ENCODE data around the gene ANKRD16.

Gene ANKRD16

DNA sequence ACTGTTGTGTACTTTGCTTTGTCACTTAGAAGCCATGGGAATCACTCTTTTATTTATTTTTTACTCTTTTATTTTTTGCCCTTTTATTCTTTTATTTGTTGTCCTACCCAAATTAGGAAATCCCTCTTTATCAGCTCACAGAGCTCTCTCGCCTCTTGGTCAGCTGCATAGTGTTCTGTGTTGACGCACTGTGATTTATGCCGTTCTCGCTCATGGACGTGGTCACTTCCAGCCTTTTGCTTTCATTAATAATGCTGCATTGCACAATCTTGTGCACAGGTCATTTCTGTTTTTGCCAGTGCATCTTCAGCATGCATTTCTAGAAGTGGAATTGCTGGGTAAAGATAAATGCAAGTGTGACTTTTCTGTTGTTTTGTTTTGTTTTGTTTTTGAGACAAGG is 42.7 kb upstream of the ANKRD16 start:
- TF ChIP-seq SIN3A (IDR thresholded peaks at IDR 0.05; ENCODE audit: borderline replicate concordance, insufficient read depth, low read length), result no peak

DNA sequence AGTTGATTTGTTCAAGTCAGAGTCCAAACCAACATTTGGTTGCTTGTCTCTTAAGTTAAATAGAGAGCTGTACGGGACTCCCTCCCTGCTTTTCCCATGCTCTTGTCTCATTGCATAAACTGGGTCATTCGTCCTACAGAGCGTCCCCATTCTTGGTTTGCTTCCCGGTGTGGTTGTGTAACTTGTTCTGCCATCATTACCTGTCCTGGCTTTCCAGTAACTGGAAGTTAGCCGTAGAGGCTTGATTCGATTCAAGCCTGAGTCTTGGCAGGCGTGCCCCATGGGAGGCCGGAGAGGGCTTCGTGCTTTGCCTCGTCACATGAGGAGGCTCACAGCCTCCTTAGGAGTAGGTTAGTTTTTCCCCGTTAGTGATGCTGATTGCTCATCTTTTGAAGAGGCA is 40.6 kb upstream of the ANKRD16 start:
- no peak for TF ChIP-seq TAF1 (IDR thresholded peaks at IDR 0.05; ENCODE audit: borderline replicate concordance, insufficient read depth, low read length)
- TF ChIP-seq SIN3A (IDR thresholded peaks at IDR 0.05; ENCODE audit: borderline replicate concordance, insufficient read depth, low read length), result no peak
- TF ChIP-seq, protein P1, sequence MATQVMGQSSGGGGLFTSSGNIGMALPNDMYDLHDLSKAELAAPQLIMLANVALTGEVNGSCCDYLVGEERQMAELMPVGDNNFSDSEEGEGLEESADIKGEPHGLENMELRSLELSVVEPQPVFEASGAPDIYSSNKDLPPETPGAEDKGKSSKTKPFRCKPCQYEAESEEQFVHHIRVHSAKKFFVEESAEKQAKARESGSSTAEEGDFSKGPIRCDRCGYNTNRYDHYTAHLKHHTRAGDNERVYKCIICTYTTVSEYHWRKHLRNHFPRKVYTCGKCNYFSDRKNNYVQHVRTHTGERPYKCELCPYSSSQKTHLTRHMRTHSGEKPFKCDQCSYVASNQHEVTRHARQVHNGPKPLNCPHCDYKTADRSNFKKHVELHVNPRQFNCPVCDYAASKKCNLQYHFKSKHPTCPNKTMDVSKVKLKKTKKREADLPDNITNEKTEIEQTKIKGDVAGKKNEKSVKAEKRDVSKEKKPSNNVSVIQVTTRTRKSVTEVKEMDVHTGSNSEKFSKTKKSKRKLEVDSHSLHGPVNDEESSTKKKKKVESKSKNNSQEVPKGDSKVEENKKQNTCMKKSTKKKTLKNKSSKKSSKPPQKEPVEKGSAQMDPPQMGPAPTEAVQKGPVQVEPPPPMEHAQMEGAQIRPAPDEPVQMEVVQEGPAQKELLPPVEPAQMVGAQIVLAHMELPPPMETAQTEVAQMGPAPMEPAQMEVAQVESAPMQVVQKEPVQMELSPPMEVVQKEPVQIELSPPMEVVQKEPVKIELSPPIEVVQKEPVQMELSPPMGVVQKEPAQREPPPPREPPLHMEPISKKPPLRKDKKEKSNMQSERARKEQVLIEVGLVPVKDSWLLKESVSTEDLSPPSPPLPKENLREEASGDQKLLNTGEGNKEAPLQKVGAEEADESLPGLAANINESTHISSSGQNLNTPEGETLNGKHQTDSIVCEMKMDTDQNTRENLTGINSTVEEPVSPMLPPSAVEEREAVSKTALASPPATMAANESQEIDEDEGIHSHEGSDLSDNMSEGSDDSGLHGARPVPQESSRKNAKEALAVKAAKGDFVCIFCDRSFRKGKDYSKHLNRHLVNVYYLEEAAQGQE (IDR thresholded peaks at IDR 0.05; ENCODE audit: insufficient read depth in 1 of 2, low read depth in 2 of 2, low read length in 2 of 2), result no peak
- TF ChIP-seq POLR2AphosphoS5 (IDR thresholded peaks at IDR 0.05; ENCODE audit: low read depth, low read length), result no peak
- no peak for TF ChIP-seq FOXP2 (optimal IDR thresholded peaks at IDR 0.05; ENCODE audit: borderline replicate concordance, extremely low read depth, extremely low read length, insufficient read depth)

DNA sequence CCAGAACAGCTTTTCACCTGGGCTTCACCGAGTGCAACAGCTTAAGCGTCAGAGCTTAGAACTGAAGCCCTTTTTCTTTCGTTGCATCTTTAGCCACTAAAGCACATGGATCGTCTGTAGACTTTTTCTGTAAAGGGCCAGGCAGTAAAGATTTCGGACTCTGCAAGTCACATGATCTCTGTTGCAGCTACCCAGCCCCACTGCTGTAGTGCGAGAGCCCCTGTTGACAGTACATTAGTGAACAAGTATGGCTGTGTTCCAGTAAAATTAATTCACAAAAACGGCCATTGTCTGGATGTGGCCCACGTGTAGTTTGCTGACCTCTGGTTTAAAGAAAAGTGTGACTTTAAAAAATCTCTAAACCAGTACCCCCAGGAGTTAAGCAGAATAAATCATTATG is 39.7 kb upstream of the ANKRD16 start:
- TF ChIP-seq SIN3A (IDR thresholded peaks at IDR 0.05; ENCODE audit: borderline replicate concordance, insufficient read depth, low read length), result no peak
- TF ChIP-seq FOXP2 (optimal IDR thresholded peaks at IDR 0.05; ENCODE audit: borderline replicate concordance, extremely low read depth, extremely low read length, insufficient read depth), result no peak
- TF ChIP-seq, protein P1 (IDR thresholded peaks at IDR 0.05; ENCODE audit: insufficient read depth in 1 of 2, low read depth in 2 of 2, low read length in 2 of 2), result no peak
- no peak for TF ChIP-seq TAF1 (IDR thresholded peaks at IDR 0.05; ENCODE audit: borderline replicate concordance, insufficient read depth, low read length)
- TF ChIP-seq POLR2AphosphoS5 (IDR thresholded peaks at IDR 0.05; ENCODE audit: low read depth, low read length), result no peak

DNA sequence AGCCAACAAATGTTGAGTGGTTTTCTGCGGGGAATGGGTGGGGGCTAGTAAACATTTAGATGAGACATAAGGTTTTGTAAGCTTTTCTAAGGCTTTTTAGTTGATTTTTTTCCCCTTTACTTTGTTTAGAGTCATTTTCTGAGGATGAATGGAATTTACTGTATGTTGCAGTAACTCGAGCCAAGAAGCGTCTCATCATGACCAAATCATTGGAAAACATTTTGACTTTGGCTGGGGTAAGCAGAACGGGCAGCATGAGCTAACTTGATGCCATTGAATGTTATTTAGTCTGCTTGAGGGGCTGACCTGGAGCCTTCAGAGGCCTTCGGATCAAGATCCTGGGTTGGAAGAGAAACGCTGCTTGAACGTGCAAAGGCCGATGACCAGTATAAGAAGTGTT is 37.6 kb upstream of the ANKRD16 start:
- TF ChIP-seq, protein P1 (IDR thresholded peaks at IDR 0.05; ENCODE audit: insufficient read depth in 1 of 2, low read depth in 2 of 2, low read length in 2 of 2), result no peak
- TF ChIP-seq TAF1 (IDR thresholded peaks at IDR 0.05; ENCODE audit: borderline replicate concordance, insufficient read depth, low read length), result no peak
- TF ChIP-seq SIN3A (IDR thresholded peaks at IDR 0.05; ENCODE audit: borderline replicate concordance, insufficient read depth, low read length), result no peak
- no peak for TF ChIP-seq FOXP2 (optimal IDR thresholded peaks at IDR 0.05; ENCODE audit: borderline replicate concordance, extremely low read depth, extremely low read length, insufficient read depth)
- TF ChIP-seq POLR2AphosphoS5 (IDR thresholded peaks at IDR 0.05; ENCODE audit: low read depth, low read length), result no peak

DNA sequence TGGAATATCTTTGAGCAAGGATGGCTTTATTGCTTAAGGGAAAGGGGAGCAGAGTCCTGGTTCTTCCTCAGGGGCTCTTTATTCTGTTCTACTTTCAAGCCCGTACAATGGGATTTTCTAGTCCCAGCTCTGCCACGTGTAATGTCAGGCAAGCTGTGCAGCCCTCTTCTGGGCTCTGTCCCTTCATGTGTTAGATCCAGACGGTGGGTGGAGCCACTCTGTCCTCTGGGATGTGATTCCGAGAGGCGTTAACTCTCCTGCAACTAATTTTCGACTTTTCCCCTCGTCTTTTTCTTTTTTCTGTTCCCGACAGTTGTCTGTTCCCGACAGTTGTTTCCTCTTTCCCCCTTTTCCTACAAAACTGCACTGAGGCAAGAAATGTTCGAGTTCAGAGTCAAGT is 35.2 kb upstream of the ANKRD16 start:
- TF ChIP-seq FOXP2 (optimal IDR thresholded peaks at IDR 0.05; ENCODE audit: borderline replicate concordance, extremely low read depth, extremely low read length, insufficient read depth), result no peak
- no peak for TF ChIP-seq TAF1 (IDR thresholded peaks at IDR 0.05; ENCODE audit: borderline replicate concordance, insufficient read depth, low read length)
- TF ChIP-seq SIN3A (IDR thresholded peaks at IDR 0.05; ENCODE audit: borderline replicate concordance, insufficient read depth, low read length), result no peak
- TF ChIP-seq, protein P1 (IDR thresholded peaks at IDR 0.05; ENCODE audit: insufficient read depth in 1 of 2, low read depth in 2 of 2, low read length in 2 of 2), result no peak
- no peak for TF ChIP-seq POLR2AphosphoS5 (IDR thresholded peaks at IDR 0.05; ENCODE audit: low read depth, low read length)
